ENCODE data around the gene PTPRJ.

DNA sequence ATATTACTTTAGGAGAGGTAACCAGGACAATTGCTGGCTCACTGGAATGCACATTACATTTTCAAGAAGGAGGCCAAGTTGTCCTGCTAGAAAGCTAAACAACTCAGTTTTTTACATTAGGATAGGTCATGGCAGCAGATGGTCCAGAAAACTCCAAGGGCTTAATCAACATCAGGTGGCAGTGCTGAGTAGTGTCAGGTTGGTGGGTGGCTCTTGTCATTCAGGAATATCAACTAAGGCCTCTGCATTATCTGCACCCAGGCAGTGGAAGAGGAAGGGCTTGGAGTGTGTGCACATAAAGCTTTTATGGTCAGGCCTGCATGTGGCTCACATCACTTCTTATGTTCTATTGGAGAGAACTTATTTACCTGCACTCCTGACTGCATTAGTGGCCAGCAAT, 204.1 kb downstream of the PTPRJ start:
- TF ChIP-seq EZH2 (IDR thresholded peaks at IDR 0.05; ENCODE audit: borderline replicate concordance, low read depth, low read length, severe bottlenecking) (no peak), FOS (IDR thresholded peaks at IDR 0.05; ENCODE audit: borderline replicate concordance, insufficient read depth, low read length) (no peak), POLR2A (IDR thresholded peaks at IDR 0.05; ENCODE audit: low read depth, low read length) (no peak), POLR2AphosphoS5 (IDR thresholded peaks at IDR 0.05; ENCODE audit: insufficient read depth, low read depth, low read length) (no peak)
- TF ChIP-seq, protein P1, sequence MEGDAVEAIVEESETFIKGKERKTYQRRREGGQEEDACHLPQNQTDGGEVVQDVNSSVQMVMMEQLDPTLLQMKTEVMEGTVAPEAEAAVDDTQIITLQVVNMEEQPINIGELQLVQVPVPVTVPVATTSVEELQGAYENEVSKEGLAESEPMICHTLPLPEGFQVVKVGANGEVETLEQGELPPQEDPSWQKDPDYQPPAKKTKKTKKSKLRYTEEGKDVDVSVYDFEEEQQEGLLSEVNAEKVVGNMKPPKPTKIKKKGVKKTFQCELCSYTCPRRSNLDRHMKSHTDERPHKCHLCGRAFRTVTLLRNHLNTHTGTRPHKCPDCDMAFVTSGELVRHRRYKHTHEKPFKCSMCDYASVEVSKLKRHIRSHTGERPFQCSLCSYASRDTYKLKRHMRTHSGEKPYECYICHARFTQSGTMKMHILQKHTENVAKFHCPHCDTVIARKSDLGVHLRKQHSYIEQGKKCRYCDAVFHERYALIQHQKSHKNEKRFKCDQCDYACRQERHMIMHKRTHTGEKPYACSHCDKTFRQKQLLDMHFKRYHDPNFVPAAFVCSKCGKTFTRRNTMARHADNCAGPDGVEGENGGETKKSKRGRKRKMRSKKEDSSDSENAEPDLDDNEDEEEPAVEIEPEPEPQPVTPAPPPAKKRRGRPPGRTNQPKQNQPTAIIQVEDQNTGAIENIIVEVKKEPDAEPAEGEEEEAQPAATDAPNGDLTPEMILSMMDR (IDR thresholded peaks at IDR 0.05; ENCODE audit: extremely low read depth in 1 of 2, insufficient read depth in 1 of 2, low read depth in 1 of 2, low read length in 2 of 2): no peak

Data from endothelial cell of umbilical vein (primary cell).